Caco-2 (cell line): ENCODE data around the gene TNFRSF25. TPM values are rescaled to one million over a fixed set of nuclear protein-coding genes. Genes with fewer than 3 reads are reported as not detected.

Source experiments
- BruUV-seq: library from RNA; stranded (reverse); fragments of 400-500 nt; replicated peaks from 2 replicates; lab custom pipeline; 2021; lab: Mats Ljungman, UMichigan
- CTCF ChIA-PET: fragments of 300-600 bp; sonication (Branson Sonifier 250); formaldehyde crosslinking; loops from one replicate; lab custom pipeline; 2022; ENCODE audit warnings: antibody characterized with exemption; lab: Charles Lee
- POLR2A ChIA-PET: fragments of 300-600 bp; sonication (Branson Sonifier 250); formaldehyde crosslinking; loops from one replicate; lab custom pipeline; 2022; ENCODE audit warnings: antibody characterized with exemption; lab: Charles Lee
- DNase-seq, 2 experiments: peaks; one replicate each; pipeline versions ENCODE4 v3.0.0 to v3.0.0-alpha.2; 2020 to 2022
- H3K27me3 ChIP-seq: replicated peaks from 2 replicates; pipeline ENCODE4 v1.6.0; 2011; ENCODE audit warnings: low read length; ENCODE audit not compliant: control insufficient read depth, insufficient read depth
- H3K36me3 ChIP-seq: 2 replicates; pipeline ENCODE4 v1.5.1; 2011; ENCODE audit warnings: low read length; ENCODE audit not compliant: control insufficient read depth, insufficient read depth
- H3K4me1 ChIP-seq: fragments of 250-450 bp; sonication (Bioruptor Pico); 2 replicates; pipeline ENCODE4 v1.5.1; 2020; ENCODE audit warnings: mild to moderate bottlenecking
- H3K4me3 ChIP-seq: 2 replicates; pipeline ENCODE4 v1.5.1; 2011; ENCODE audit warnings: low read depth, mild to moderate bottlenecking, control low read depth, low read length
- H3K9me3 ChIP-seq: fragments of 250-450 bp; sonication (Bioruptor Pico); 2 replicates; pipeline ENCODE4 v1.5.1; 2020; ENCODE audit warnings: mild to moderate bottlenecking, moderate library complexity
- H3K27ac Mint-ChIP-seq: one replicate; pipeline ENCODE4 v1.8.0; 2022; ENCODE audit warnings: mixed read lengths; ENCODE audit not compliant: unreplicated experiment
- H3K27me3 Mint-ChIP-seq: one replicate; pipeline ENCODE4 v1.8.0; 2022; ENCODE audit warnings: mixed read lengths; ENCODE audit not compliant: insufficient read depth, unreplicated experiment
- H3K36me3 Mint-ChIP-seq: one replicate; pipeline ENCODE4 v1.8.0; 2022; ENCODE audit warnings: mild to moderate bottlenecking, mixed read lengths; ENCODE audit not compliant: insufficient read depth, unreplicated experiment
- H3K4me1 Mint-ChIP-seq: one replicate; pipeline ENCODE4 v1.8.0; 2022; ENCODE audit warnings: low read depth, mixed read lengths; ENCODE audit not compliant: unreplicated experiment
- H3K4me3 Mint-ChIP-seq: one replicate; pipeline ENCODE4 v1.8.0; 2022; ENCODE audit warnings: mild to moderate bottlenecking, moderate library complexity, mixed read lengths; ENCODE audit not compliant: unreplicated experiment
- H3K9me3 Mint-ChIP-seq: one replicate; pipeline ENCODE4 v1.8.0; 2022; ENCODE audit warnings: mixed read lengths; ENCODE audit not compliant: unreplicated experiment
- CTCF ChIP-seq, 2 experiments: fragments of 200-600 bp in 1 of 2; IDR thresholded peaks; 1 replicate in 1 of 2; 2 replicates in 1 of 2; pipeline versions ENCODE4 v1.5.1 to v1.8.0; 2011 to 2022; ENCODE audit warnings: antibody characterized with exemption in 1 of 2, control low read depth in 1 of 2, inconsistent platforms in 1 of 2, low read depth in 1 of 2, low read length in 1 of 2, mild to moderate bottlenecking in 1 of 2, moderate library complexity in 1 of 2; ENCODE audit not compliant: insufficient read depth in 1 of 2, severe bottlenecking in 1 of 2, unreplicated experiment in 1 of 2
- intact Hi-C: fragments of 100-400 bp; cut with micrococcal nuclease; formaldehyde crosslinking; loops from one replicate; pipeline ENCODE4 v1.10.0; 2022; ENCODE audit not compliant: unreplicated experiment
- total RNA-seq: library from RNA; stranded (reverse); gene quantifications from 2 replicates; pipeline ENCODE4 v1.2.3, GENCODE V29; 2022

Gene TNFRSF25
- total RNA-seq, 1 experiment from 2014 or later, result 16.3 TPM

GRCh38 chr1:6423321-6423999 lies 42.5 kb downstream of the TNFRSF25 start:
- Mint-ChIP-seq H3K27me3 (peaks cover 7% of the 10 kb centered on the region), H3K4me1 (no peaks in the 10 kb centered on the region), H3K27ac (no peak overlapping the region), H3K9me3 (no peaks in the 10 kb centered on the region), H3K4me3 (peak overlapping the region; percentile 69), H3K36me3 (no peaks in the 10 kb centered on the region)
- H3K4me1 ChIP-seq, result peaks cover 21% of the 10 kb centered on the region
- DNase-seq, result peak; percentile 68 to 82
- POLR2A ChIA-PET, result no interaction called here
- intact Hi-C loops, result loop anchor here (1.0 to 2.0 kb wide), 2 partner anchors 15 to 66 kb away; no protein-coding TSS in a partner anchor
- H3K9me3 ChIP-seq, result no peaks in the 10 kb centered on the region
- peak; percentile 70 to 85 for TF ChIP-seq CTCF (IDR thresholded peaks at IDR 0.05; ENCODE audit: insufficient read depth in 1 of 2, low read depth in 1 of 2, low read length in 1 of 2, severe bottlenecking in 1 of 2, unreplicated experiment in 1 of 2)
- H3K27me3 ChIP-seq, result peaks cover 1% of the 10 kb centered on the region
- CTCF ChIA-PET, result interaction anchor here (0.5 to 1.7 kb wide), 13 partner anchors 9 to 168 kb away, joined by 3 to 39 read pairs (median 3); partner anchors contain the start of genes ACOT7, PLEKHG5 and ZBTB48
- BruUV-seq, result no TSS peak
- H3K36me3 ChIP-seq, result no peaks in the 10 kb centered on the region
- peak overlapping the region; percentile 24 for H3K4me3 ChIP-seq

- Mint-ChIP-seq H3K4me1 (no peaks in the 10 kb centered on the region), H3K27me3 (peaks cover 7% of the 10 kb centered on the region), H3K36me3 (no peaks in the 10 kb centered on the region), H3K4me3 (no peak overlapping the region), H3K27ac (no peak overlapping the region), H3K9me3 (no peaks in the 10 kb centered on the region)
- no peak for TF ChIP-seq CTCF (IDR thresholded peaks at IDR 0.05; ENCODE audit: insufficient read depth in 1 of 2, low read depth in 1 of 2, low read length in 1 of 2, severe bottlenecking in 1 of 2, unreplicated experiment in 1 of 2)
- Histone ChIP-seq H3K4me1 (peaks cover 21% of the 10 kb centered on the region), H3K9me3 (no peaks in the 10 kb centered on the region), H3K36me3 (no peaks in the 10 kb centered on the region), H3K4me3 (no peak overlapping the region), H3K27me3 (peaks cover 3% of the 10 kb centered on the region)
- DNase-seq, result no peak
- BruUV-seq, result no TSS peak
- POLR2A ChIA-PET, result no interaction called here
- intact Hi-C loops, result no loop called here
- CTCF ChIA-PET, result interaction anchor here (1.4 to 2.2 kb wide), 2 partner anchors 17 to 19 kb away, joined by 6 to 12 read pairs; no protein-coding TSS in a partner anchor
Observed at GRCh38 chr1:6421266-6421665, 44.7 kb downstream of the TNFRSF25 start.

- Mint-ChIP-seq H3K27ac (no peak overlapping the region), H3K4me3 (peak overlapping the region; percentile 63), H3K4me1 (peaks cover 2% of the 10 kb centered on the region), H3K27me3 (peaks cover 7% of the 10 kb centered on the region), H3K36me3 (no peaks in the 10 kb centered on the region), H3K9me3 (no peaks in the 10 kb centered on the region)
- H3K9me3 ChIP-seq, result no peaks in the 10 kb centered on the region
- CTCF ChIA-PET, result interaction anchor here (1.1 to 2.2 kb wide), 4 partner anchors 11 to 20 kb away, joined by 3 to 12 read pairs (median 8); no protein-coding TSS in a partner anchor
- intact Hi-C loops, result no loop called here
- no peak overlapping the region for H3K4me3 ChIP-seq
- TF ChIP-seq CTCF (IDR thresholded peaks at IDR 0.05; ENCODE audit: insufficient read depth in 1 of 2, low read depth in 1 of 2, low read length in 1 of 2, severe bottlenecking in 1 of 2, unreplicated experiment in 1 of 2), result no peak
- H3K4me1 ChIP-seq, result peaks cover 21% of the 10 kb centered on the region
- BruUV-seq, result no TSS peak
- no peaks in the 10 kb centered on the region for H3K36me3 ChIP-seq
- POLR2A ChIA-PET, result no interaction called here
- H3K27me3 ChIP-seq, result peaks cover 2% of the 10 kb centered on the region
- DNase-seq, result no peak
Observed at GRCh38 chr1:6420454-6421042, 45.4 kb downstream of the TNFRSF25 start.
